ENCODE data around the gene USP40.

USP40 gene

DNA sequence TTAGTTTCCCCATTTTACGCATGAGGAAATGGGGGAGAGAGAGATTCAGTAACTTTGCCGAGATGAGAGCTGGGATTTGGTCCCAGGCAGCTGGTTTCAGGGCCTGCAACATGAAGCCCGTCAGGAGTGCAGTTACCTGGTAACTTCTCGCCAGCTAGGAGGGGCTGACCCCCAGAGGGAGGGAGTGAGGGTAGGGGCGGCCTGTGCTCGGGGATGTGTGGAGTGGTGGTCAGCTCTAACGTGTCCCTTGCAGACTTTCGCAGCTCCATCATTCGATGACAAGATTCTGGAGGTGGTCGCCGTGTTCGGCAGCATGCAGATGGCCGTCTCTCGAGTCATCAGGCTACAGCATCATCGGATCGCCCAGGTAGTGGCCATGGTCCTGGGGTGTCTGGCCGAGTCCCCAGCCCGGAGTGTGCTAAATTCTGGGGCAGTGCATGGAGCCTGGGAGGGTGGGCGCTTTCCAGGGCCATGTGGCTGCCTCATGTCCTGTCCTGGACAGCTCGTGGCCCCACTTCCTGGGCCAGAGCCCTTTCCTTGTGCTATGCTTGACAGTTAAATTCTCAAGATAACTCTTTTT is 108.5 kb downstream of the USP40 start:
- DNase-seq = no peak

DNA sequence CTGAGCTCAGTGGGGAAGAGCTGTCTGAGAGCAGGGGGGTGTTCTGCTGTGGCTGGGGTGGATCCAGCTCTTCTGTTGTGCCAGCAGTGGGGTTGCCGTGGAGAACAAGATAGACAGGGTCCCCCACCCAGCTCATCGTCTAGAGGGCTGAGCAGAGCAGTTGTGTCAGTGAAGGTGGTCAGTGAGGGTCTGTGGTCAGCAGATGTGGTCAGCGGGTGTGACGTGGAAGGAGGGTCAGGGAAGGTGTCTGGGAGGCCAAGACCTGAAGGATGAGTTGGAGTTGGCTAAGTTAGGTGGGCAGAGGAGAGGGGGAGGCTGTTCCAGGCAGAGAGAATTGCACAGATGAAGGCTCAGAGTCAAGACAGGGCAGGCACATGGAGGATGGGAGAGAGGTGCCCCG is 109.2 kb downstream of the USP40 start:
- DNase-seq = no peak

DNA sequence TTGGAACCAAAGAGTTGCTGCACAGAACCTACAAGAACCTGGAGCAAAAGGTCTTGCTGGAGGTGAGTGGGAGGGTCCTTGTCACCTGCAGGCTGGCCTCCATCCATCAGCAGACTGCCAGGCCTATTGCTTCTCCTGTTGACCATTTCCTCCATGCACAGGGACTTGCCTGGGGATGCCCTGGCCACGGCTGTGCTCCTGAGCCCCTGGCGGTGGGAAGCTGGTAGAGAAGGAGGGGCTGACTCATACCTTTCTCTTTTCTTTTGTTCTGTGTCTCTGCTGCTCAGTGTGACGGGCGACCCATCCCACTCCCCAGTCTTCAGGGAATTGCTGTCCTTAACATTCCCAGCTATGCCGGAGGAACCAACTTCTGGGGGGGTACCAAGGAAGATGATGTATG is 109.6 kb downstream of the USP40 start:
- DNase-seq = no peak

DNA sequence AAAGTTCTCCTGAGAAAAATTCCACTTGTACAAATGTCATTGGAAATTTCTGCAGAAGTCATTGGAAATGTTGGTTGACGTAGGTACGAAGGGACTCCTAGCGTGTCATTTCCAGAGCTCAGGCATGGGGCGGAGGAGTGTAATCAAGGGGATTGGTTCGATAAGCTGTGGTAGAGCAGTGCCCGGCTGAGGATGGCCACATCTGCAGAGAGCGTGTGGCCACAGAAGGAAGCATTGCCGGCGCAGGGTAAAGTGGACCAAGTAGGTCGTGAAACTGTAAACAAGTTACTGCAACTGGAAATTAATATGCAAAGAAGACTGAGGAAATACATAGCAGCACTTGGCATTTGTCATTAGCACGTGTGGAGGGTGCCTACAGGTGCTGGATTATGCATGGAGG is 110.5 kb downstream of the USP40 start:
- DNase-seq = no peak

DNA sequence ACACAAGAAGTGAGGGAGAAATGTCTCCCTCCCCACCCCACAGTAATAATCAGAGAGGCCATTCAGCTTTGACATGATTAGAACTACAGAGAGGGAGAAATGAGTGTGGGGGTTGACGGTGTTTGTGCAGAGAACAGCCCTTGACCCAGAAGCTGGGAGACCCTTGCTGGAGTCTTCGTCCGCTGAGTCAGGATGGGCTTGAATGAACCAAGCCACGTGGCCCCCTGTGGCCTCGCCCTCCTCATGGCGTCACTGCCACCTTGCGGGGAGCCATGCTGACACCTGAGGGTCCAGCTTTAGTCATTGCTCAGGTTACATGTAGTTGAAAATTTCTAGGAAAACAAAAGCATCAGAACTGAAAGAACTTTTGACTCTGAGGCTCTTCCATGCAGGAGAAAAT is 111.1 kb downstream of the USP40 start:
- DNase-seq = no peak

DNA sequence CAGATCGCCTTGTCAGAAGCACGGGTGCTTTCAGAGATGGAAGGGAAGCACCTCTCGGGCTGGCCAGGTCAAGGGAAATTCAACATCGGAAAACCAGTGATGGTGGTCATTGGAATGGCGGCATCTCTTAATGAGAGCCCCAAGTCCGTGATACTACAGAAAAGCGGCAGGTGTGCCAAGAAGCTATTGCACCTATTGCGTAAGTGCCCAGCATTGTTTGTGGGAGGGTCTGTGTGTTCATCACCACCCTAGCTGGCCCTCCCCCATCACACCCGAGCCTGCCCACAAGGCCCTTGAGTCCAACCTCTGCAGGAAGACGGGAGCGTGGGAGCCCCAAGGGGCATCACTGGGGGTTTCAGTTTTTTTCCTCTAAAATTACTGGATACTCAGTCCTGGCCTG is 111.6 kb downstream of the USP40 start:
- DNase-seq = no peak

DNA sequence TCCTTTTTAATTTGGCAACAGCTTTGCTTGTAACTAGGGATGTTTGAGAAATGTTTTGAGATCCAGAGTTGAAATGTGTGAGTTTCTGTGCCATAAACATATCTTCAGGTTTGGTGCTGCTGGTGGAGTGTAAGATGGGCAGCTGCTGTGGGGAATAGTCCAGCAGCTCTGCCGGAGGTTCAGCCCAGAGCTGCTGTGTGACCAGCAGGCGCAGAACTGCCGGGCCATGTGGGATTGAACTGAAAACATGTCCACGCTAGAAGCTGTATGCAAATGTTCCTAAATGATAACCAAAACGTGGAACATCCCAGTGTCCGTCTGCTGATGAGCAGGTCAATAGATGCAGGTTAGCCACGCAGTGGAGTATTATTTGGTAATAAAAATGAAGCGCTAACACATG is 112.7 kb downstream of the USP40 start:
- no peak for DNase-seq

DNA sequence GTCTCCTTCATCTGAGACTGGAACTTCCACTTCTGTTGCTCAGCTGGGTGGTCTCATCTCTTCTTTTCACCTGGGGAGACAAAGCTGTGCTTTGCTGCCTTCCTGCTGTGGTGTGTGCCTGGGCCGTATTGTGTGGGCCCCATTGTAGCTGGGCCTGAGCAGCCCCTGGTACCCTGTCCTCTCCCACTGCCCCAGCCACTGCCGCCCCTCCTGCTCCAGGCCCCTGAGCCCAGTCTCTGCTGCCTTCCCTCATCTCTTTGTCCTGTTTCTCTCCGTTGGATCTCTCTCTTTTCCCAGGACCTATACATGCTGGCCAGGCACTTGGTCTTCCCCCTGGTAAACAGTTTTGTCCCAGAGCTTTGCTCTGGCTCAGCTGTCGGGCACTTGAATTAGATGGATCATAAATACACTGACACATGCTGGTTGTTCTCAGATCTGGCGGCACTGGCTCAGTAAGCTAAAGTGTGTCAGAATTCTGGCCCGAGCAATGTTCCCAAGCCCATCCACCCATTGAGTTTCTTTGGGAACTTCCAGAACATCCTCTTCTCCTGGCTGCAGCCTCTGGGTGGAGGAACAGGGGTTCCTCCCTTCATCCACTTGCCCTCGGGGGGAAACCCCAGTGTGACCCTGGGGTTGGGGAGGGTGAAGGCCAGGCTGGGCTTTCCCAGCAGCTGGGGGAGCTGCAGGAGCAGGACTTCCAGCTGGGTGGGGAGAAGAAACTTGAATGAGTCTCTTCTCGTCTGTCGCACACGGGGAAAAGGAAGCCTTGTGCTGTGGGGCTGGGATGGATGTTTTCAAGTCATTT is 113.3 kb downstream of the USP40 start:
- DNase-seq = no peak

DNA sequence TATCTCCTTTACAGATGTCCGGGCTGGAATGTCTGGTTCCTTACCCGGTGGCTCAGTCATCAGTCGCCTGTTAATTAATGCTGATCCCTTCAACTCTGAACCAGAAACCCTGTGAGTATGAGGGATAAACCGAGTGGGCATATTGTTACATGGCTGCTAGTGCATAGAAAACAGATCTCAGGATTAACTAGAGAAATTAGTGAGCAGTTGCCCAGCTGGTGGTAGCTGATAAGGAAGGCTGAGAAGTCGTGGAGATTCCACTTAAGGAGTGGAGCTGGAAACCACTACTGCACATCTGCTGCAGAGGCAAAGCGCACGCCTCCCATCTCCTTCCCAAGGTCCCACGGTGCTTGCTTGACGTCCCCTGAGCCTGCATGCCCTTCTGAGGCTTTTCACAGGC is 114.6 kb downstream of the USP40 start:
- DNase-seq = peak; percentile 83

DNA sequence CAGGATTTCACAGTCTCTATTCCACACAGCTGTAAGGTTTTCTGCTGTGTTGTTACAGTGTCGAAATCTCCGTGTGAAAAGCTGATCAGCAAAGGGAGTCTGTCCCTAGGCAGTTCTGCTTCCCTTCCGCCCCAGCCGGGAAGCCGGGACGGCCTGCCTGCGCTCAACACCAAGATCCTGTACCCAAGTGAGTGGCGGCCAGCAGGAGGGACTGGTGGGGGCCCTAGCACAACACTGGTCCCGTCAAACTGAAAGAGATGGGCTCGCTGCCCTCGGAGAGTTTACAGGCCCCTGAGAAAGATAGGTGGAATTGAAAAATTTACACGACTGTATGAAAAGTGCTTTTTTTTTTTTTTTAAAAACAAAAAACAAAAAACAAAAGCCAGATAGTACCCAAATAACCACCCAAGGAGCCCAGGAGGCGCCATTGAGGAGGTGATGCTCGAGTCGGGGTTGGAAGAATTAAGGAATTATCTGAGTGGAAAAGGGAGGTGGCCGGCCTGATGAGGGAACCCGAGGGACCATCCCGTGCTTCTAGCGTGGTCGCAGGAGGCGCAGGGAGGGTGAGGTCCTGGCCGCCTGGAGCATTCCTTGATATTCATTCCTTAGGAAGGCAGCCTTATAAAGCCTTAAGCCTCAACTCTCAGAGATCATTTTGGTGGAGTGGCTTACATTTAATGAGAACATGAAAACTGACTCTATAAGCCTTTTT is 115.6 kb downstream of the USP40 start:
- DNase-seq = no peak

DNA sequence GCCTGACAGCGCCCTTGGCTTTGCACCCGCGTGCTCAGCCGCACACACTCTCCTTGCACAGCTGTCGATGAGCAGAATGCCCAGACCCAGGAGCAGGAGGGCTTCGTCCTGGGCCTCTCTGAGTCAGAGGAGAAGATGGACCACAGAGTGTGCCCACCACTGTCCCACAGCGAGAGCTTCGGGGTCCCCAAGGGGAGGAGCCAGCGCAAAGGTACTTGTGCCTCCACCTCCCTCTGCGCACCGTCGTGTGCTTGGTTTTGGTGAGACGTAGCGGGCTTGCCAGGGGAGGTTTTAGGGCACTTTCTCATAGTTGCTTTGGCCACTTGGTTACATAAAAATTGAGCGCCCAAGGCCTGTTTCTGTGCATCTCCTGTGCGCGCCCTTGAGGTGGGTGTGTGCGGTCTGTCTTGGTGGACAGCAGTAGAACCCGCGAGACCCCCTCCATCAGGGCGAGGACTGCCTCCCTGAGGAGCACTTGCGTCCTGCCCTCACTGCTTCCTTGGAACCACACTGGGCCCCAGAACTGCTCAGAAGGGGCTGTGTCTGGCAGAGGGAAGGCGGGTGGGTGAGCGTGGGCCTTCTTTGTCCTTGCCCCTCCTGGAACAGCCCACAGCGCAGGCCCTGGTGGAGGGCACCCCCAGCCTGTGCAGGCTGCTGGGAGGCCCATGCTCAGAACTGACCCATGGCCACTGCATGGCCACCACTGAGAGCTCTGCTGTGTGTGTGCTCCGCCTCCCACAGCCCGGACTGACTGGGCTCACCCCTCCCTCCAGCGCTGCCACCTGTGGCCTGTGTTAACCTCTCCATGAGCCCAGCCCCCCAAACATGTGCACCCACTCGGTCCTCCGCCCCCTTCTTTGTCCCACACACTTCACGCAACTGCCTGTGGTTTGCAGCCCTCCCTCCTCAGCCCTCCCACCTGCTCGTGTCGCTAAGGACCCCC is 116.4 kb downstream of the USP40 start:
- peak; percentile 10 for DNase-seq

DNA sequence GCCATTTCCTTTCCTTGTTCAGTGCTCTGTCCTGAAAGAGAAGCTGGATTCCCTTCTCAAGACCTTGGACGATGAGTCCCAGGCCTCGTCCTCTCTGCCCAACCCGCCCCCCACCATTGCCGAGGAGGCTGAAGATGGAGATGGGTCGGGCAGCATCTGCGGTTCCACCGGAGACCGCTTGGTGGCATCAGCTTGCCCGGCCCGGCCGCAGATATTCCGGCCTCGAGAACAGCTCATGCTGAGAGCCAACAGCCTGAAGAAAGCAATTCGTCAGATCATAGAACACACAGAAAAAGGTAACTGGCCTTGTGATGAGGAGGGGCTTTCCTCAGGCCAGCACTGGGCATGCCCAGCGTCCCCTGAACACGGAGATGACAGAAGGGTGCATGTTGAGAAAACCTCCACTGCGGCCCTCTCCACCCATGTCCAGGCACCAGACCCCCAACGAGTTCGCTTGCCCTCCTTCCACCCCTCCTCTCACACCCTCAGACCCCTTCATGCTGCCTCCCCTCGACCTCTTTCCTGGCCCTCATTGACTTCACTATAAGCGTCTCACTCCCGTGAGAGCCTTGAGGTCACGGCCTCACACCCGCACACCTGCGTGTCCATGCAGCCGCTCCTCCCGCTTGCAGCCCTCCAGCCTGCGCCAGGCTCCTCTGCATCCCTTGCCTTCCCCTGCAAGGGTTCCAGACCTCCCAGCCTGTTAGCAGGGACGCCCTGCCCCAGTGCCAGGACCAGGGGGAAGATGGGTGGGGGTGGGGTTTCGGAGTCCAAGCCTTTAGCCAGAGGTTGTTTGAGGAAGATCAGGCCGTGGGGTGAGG is 117.3 kb downstream of the USP40 start:
- DNase-seq = peak; percentile 25

DNA sequence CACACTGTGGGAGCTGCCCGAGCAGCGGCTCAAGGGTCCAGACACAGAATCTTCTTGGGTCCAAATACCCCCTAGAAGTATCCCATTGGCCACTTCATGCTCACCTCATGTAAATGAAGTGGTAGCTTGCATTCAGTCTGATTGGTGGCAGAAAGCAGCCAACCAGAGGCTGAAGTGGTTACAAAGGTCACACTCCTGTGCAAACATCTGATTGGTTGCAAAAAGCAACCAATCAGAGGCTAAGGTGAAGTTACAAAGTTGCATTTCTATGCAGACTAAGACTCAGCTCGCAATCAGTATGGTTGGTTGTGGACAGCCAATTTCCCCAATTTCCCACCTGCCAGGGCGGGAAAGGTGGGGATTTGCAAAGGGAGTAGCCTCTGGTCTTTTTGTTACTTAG is 118.0 kb downstream of the USP40 start:
- peak; percentile 12 for DNase-seq

DNA sequence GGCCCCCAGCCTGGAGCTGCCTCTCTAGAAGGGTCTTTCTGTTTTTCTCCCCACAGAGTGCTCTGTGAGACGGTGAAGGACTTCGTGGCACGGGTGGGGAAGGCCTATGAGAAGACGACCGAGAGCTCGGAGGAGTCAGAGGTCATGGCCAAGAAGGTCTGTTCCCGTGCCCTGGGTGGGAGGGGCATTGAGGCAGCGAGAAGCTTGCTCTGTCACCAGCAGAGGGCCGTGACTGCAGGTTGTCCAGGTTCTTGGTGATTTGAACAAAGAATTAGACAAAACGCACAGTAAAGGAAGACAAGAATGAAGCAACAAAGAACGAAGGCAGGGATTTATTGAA is 118.4 kb downstream of the USP40 start:
- DNase-seq = peak; percentile 55

DNA sequence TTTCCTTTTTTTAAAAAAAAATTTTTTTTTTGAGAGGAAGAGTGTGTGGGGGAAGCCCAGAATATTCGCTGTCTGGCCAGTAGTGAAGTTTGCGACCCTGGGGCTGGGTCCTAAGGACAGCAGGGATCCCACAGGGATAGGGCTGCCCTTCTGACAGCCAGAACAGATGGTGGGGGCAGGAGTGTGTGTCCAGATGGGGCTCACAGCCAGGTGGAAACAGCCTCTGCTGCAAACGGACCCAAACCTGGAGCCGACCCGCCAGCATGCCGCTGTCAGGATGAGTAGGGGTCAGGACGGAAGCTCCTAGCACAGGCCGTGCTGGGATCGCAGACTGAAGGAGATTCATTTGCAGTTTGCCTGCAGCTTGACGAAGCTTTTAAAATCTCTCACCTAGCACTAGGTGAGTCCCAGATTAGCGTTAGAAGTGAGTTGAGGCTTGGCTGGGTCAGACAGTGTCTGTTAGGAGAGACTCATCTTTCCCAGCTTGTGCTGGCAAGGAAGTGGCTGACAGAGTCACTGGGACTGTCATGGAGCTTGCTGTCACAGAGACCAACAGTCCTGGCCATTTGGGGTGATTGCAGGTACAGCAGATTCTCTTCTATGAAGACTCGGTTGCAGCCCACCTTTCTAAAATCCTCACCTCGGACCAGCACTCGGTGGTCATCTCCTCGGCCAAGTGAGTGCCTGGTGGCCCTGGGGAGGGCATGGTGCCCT is 118.9 kb downstream of the USP40 start:
- DNase-seq = no peak

DNA sequence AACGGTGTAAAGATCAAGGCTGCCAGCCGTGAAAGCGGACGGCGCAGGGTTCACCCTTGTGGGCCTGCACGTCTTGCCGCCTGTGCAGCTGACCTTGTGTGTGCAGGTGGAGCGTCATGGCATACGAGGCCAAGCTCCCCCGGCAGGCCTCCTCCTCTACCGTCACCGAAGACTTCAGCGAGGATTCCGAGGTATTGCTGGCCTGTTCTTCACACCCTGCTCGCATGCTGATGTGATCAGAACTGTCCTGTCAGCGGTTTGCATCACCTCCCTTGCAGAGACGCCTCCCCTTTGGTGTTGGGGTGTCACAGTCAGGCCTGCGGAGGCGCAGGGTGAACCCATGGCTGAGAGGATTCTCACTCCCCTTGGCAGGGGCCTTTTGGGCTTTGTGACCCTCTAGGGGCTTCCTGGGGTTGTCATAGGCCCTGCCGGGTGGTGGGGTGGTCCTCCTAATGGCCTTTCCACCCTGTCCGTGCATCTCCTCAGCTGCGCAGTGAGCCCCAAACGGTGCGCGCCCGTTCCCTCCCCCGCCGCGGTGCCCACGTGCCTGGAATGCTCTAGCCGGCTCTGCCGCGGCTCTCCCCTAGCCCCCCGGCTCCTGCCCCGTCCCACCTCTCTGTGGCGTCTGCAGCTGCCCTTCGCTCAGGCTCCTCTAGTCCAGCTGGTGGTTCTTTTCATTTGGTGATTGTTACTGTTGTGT is 119.8 kb downstream of the USP40 start:
- no peak for DNase-seq

DNA sequence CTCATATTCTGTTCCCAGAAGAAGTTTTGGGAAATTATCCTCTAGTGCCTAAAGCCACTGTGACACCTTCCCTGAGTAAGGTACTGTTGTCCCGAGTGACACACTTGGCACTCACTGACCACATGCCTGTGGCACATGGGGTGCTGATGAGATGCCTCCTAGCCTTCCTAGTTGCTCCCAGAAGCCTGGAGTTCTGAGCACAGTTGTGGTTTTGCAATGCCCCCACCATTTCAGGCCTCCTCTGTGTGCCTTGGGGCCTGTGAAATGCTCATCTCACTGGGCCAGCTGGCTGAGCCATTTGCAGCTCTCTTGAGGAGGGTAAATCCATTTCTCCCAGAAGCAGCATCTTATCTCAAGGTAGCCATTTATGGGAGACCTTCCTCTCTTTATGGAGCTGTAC is 120.5 kb downstream of the USP40 start:
- no peak for DNase-seq

DNA sequence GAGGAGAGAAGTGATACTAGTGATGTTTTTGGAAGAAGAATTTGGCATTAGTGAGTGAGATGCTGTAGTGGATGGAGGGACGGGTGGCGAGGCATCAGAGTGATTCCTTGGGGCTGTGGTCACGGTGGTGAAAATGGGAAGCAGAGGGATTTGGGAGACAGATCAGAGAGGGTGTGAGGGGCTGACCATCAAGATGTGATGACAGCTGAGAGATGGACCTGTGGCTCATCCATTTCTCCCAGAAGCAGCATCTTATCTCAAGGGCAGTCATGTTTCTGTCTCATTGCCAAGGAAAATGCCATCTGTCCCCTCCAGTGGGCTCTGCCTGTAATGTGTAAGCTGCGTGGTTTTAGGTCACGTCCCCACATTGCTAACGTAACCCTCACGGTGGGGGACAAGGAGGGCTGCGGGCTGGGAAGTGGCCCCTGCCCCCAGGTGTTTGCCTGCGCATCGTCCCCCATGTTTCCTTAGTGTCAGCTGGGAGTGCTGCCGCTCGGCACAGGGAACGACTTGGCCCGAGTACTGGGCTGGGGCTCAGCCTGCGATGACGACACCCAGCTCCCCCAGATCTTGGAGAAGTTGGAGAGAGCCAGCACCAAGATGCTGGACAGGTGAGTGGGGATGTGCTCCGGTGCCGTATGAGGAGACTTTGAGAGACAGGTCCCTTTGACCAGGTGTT is 121.3 kb downstream of the USP40 start:
- no peak for DNase-seq

DNA sequence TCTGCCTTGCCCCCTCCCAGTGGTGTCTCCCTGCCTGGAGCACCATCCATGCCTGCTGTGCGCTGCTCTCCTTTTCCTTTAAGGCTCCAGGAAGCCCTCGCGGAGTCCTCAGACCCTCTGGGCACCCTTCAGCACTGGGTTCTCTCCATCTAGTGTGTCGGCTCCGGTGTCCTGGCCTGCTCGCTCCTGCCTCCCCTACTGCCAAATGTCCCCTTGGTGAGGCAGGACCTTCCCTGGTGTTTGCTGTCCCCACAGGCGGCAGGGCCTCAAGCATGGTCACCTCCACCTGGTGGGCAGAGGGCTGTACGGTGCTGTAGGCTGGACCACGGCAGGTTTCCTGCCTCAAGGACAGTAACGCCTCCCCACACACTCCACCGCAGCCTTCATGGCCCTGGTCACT is 122.1 kb downstream of the USP40 start:
- no peak for DNase-seq

DNA sequence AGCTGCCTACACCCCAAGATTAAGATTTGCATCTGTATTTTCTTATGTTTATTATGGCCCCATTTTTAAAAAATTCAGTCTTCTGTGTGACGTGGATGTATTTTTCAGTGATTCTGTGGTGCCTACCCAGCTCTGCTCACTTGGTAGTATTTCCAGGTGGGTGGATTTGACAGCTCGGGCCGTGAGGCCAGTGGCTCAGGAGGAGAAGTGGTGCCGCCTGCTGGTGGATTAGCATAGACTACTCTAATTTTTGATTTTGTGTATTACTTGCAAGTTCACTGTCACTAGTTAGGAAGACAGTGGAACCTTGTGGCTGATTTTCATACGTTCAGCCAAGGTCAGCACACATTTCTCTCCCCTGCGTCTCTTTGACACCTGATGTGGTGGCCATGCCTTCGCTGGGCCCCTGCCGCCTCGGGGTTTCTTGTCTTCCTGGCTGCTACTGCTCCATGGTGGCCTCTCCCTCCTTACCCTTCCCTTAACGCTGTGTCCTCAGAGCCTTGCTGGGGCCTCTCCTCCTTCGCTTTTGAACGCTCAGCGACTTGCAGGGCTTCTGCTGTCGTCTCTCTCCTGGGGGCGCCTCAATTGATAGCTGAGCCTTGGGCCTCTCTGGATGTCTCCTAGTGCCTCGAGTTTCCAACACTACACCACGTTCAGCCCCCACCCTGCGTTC is 122.9 kb downstream of the USP40 start:
- DNase-seq = peak; percentile 94

Measured in hematopoietic multipotent progenitor cell treated with erythropoietin and hydrocortisone succinate and interleukin-3 and kit ligand, for 6 days (in vitro differentiated cells).